Upper lobe of left lung (tissue), 6 donors: ENCODE data around the gene NOSTRIN. TPM values are rescaled to one million over a fixed set of nuclear protein-coding genes. Genes with fewer than 3 reads are reported as not detected.

ENCODE experiments used
- ATAC-seq, 2 donors: fragments of 200-7000 bp; cut with Tn5 transposase; one replicate each; pipeline ENCODE4 v1.9.1; 2022; ENCODE audit warnings: mild to moderate bottlenecking in 2 of 2, moderate library complexity in 2 of 2; ENCODE audit not compliant: low FRiP score in 2 of 2
- DNase-seq, 2 donors: peaks; one replicate each; pipeline ENCODE4 v3.0.0-alpha.2; 2019 to 2020
- H3K27ac ChIP-seq, 4 donors: fragments of 200-600 bp; sonication (generic); one replicate each; pipeline ENCODE4 v1.5.1; 2016 to 2019
- H3K27me3 ChIP-seq, 4 donors: fragments of 200-600 bp; sonication (generic); one replicate each; pipeline ENCODE4 v1.5.1; 2017 to 2019
- H3K36me3 ChIP-seq, 4 donors: fragments of 200-600 bp; sonication (generic); one replicate each; pipeline ENCODE4 v1.5.1; 2016 to 2019
- H3K4me1 ChIP-seq, 4 donors: fragments of 200-600 bp; sonication (generic); one replicate each; pipeline ENCODE4 v1.5.1; 2018 to 2019
- H3K4me3 ChIP-seq, 4 donors: fragments of 200-600 bp; sonication (generic); one replicate each; pipeline ENCODE4 v1.5.1; 2017 to 2019; ENCODE audit warnings: mild to moderate bottlenecking in 2 of 4, moderate library complexity in 1 of 4
- H3K9me3 ChIP-seq, 4 donors: fragments of 200-600 bp; sonication (generic); one replicate each; pipeline ENCODE4 v1.5.1; 2018 to 2019
- EP300 ChIP-seq, 4 donors: sonication (generic); formaldehyde crosslinking; IDR thresholded peaks; one replicate each; pipeline ENCODE4 v1.5.1; 2017; ENCODE audit warnings: antibody characterized with exemption in 4 of 4, control low read depth in 2 of 4
- POLR2A ChIP-seq, 4 donors: fragments of 450-650 bp; IDR thresholded peaks; one replicate each; pipeline ENCODE4 v1.5.1; 2016 to 2017; ENCODE audit warnings: antibody characterized with exemption in 4 of 4, mild to moderate bottlenecking in 2 of 4
- POLR2AphosphoS5 ChIP-seq, 2 donors: sonication (generic); formaldehyde crosslinking; IDR thresholded peaks; one replicate each; pipeline ENCODE4 v1.5.1; 2017; ENCODE audit warnings: antibody characterized with exemption in 2 of 2
- WGBS, 2 donors: methylation state at CpG; one replicate each; pipeline ENCODE4 v1.1.5; 2017 to 2018; 5-methylcytosine and 5-hydroxymethylcytosine counted together
- total RNA-seq, 6 donors: library from RNA; depleted of rRNA in 4 of 6; stranded (reverse); fragments of >200 nt in 4 of 6; gene quantifications; one replicate each; pipeline versions ENCODE4 v1.1.0 to v1.2.1, GENCODE V29; 2016 to 2021
- TF ChIP-seq, protein P1 (sequence below), 6 experiments: fragments of 450-650 bp in 4 of 6; fragments of 200-600 bp in 2 of 6; sonication (generic) in 2 of 6; IDR thresholded peaks; one replicate each; pipeline ENCODE4 v1.5.1; 2016 to 2019; ENCODE audit warnings: antibody characterized with exemption in 6 of 6
- donor health status: DM: no; HTN: no; CAD: no; lungs with moderate emphysema.
- donor health status: DM: no; HTN: yes; CAD: no; lungs with severe emphysema.

NOSTRIN gene
- total RNA-seq, 6 donors from 2014 or later = 33.5 to 110 (median 39.6) TPM

DNA sequence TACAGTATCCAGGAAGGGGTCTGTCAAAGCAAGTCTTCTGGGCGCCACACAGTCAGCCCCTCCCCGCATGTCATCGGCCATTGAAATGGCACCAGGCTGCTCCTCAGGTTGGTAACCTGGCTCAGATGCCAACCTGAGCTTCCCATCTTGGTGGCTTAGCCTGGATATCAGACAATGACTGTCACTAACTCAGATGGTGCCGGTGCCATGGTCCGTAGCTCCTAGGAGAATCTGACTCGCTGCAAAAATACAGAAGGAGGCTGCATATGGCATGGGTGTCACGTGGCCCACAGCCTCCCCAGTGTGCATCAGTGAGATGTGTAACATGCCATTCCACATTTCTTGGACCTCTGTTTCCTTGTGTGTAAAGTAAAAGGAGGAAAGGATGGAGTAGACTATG is 3.2 kb downstream of the NOSTRIN start:
- Histone ChIP-seq H3K4me3 (peak overlapping the region in 1 of 4 donors; percentile 45), H3K9me3 (no peaks in the 10 kb centered on the region), H3K36me3 (peaks cover 0 to 7% (median 0%) of the 10 kb centered on the region in 4 donors), H3K4me1 (peaks cover 0 to 9% (median 7%) of the 10 kb centered on the region in 4 donors), H3K27ac (peak overlapping the region in 3 of 4 donors; percentile 24 to 85 (median 36)), H3K27me3 (no peaks in the 10 kb centered on the region)
- no peak for DNase-seq
- WGBS, 2 donors = 72 to 87% methylated on average over 7 of the region's 7 CpGs
- no peak for ATAC-seq
- TF ChIP-seq, protein P1, sequence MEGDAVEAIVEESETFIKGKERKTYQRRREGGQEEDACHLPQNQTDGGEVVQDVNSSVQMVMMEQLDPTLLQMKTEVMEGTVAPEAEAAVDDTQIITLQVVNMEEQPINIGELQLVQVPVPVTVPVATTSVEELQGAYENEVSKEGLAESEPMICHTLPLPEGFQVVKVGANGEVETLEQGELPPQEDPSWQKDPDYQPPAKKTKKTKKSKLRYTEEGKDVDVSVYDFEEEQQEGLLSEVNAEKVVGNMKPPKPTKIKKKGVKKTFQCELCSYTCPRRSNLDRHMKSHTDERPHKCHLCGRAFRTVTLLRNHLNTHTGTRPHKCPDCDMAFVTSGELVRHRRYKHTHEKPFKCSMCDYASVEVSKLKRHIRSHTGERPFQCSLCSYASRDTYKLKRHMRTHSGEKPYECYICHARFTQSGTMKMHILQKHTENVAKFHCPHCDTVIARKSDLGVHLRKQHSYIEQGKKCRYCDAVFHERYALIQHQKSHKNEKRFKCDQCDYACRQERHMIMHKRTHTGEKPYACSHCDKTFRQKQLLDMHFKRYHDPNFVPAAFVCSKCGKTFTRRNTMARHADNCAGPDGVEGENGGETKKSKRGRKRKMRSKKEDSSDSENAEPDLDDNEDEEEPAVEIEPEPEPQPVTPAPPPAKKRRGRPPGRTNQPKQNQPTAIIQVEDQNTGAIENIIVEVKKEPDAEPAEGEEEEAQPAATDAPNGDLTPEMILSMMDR (IDR thresholded peaks at IDR 0.05) = no peak
- TF ChIP-seq EP300 (IDR thresholded peaks at IDR 0.05) (no peak), POLR2AphosphoS5 (IDR thresholded peaks at IDR 0.05) (no peak), POLR2A (IDR thresholded peaks at IDR 0.05) (no peak)

DNA sequence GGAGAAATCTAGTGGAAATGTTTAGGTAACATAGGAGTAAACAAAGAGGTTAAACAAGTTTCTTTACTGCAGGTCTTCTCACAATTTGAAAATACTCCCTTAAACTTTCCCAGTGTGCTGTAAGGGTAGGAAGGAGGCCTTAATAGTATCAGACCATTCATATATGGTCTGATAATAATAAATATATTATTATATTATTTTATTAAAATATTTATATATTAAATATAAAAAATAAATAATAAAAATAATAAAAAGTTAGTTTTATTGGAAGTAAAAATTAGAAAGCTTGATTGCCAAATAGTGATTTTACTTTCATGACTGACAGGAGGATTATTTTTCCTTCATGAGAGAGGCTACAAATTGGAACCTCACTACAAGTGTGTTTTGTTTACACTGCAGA is 7.1 kb downstream of the NOSTRIN start:
- ATAC-seq = no peak
- TF ChIP-seq POLR2AphosphoS5 (IDR thresholded peaks at IDR 0.05) = no peak
- no peak for TF ChIP-seq EP300 (IDR thresholded peaks at IDR 0.05)
- TF ChIP-seq, protein P1 (IDR thresholded peaks at IDR 0.05) = no peak
- no peak for TF ChIP-seq POLR2A (IDR thresholded peaks at IDR 0.05)
- Histone ChIP-seq H3K4me3 (no peak overlapping the region), H3K36me3 (peaks cover 0 to 19% (median 0%) of the 10 kb centered on the region in 4 donors), H3K27me3 (no peaks in the 10 kb centered on the region), H3K4me1 (peaks cover 0 to 4% (median 1%) of the 10 kb centered on the region in 4 donors), H3K9me3 (no peaks in the 10 kb centered on the region), H3K27ac (peak overlapping the region in 1 of 4 donors; percentile 57)
- DNase-seq = no peak

DNA sequence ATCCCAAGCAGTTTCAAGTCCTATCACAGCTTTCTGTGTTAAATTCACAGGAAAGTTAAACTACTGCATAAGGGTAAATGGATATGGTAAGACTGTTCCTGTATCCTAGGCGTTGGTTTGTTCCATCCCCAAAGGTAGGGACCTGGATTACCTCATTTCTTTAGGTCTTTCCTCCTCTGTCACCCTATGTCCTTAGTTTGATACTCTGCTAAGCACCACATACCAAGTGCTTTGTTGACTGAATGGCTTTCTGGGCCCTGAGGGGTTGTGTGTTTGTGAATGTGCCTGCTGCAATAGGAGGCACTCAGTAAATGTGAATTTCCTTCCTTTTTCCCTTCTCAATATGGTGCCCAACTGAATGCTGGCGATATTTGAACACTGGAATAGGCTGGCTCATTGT is 7.8 kb downstream of the NOSTRIN start:
- WGBS, 2 donors = 90 to 91% methylated on average over 2 of the region's 2 CpGs
- TF ChIP-seq POLR2AphosphoS5 (IDR thresholded peaks at IDR 0.05) (no peak), POLR2A (IDR thresholded peaks at IDR 0.05) (no peak), EP300 (IDR thresholded peaks at IDR 0.05) (no peak)
- TF ChIP-seq, protein P1 (IDR thresholded peaks at IDR 0.05) = no peak
- ATAC-seq (no peak), DNase-seq (no peak)
- Histone ChIP-seq H3K36me3 (peaks cover 0 to 19% (median 0%) of the 10 kb centered on the region in 4 donors), H3K27ac (peak overlapping the region in 1 of 4 donors; percentile 46), H3K9me3 (no peaks in the 10 kb centered on the region), H3K4me3 (no peak overlapping the region), H3K4me1 (peaks cover 0 to 7% (median 2%) of the 10 kb centered on the region in 4 donors), H3K27me3 (no peaks in the 10 kb centered on the region)

DNA sequence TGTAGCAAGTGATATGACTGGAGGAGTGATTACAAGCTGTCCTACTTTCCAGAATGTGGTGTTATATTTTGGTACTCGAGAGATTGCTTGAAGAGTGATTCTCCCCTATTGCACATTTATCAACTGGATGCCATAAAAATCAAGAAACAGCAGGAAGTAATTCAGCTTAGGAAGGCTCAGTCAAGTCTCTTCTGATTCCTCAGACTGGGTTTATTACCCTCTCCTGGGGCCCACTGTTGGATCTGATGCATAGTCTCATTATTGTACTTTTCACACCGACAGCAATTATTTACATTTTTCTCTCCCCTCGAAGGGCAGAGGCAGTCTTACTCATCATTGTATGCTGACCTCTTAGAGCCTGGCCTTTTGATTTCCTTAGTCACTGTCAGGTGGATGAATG is 9.3 kb downstream of the NOSTRIN start:
- H3K27ac ChIP-seq = no peak overlapping the region
- H3K9me3 ChIP-seq = no peaks in the 10 kb centered on the region
- ATAC-seq = no peak
- DNase-seq = no peak
- no peaks in the 10 kb centered on the region for H3K27me3 ChIP-seq
- TF ChIP-seq POLR2A (IDR thresholded peaks at IDR 0.05) = no peak
- TF ChIP-seq, protein P1 (IDR thresholded peaks at IDR 0.05) = no peak
- TF ChIP-seq POLR2AphosphoS5 (IDR thresholded peaks at IDR 0.05) = no peak
- TF ChIP-seq EP300 (IDR thresholded peaks at IDR 0.05) = no peak
- WGBS, 2 donors = 44 to 73% methylated on average over 3 of the region's 3 CpGs
- H3K4me1 ChIP-seq = peaks cover 0 to 9% (median 3%) of the 10 kb centered on the region in 4 donors
- H3K36me3 ChIP-seq = peaks cover 0 to 19% (median 0%) of the 10 kb centered on the region in 4 donors
- no peak overlapping the region for H3K4me3 ChIP-seq

DNA sequence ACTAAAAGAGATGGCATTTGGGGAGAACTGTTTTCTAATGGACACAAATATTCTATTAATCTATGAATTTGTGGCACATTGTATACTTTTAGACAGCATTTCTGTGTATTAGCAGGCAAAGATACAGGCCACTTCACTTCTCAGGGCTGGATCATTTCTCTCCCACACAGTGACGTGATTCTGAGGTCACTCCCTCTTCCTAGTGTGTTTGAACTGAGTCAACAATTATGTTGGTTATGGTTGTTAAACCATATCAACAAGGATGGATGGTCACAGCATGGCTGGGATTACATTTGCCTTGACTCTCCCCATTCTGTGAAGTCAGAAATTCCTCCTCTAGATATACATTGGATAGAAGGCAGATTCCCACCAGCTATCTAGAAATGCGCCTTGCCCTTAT is 11.6 kb downstream of the NOSTRIN start:
- DNase-seq (no peak), ATAC-seq (no peak)
- H3K36me3 ChIP-seq = peaks cover 0 to 12% (median 0%) of the 10 kb centered on the region in 4 donors
- no peaks in the 10 kb centered on the region for H3K9me3 ChIP-seq
- peak overlapping the region in 1 of 4 donors; percentile 23 for H3K27ac ChIP-seq
- peaks cover 0 to 9% (median 4%) of the 10 kb centered on the region in 4 donors for H3K4me1 ChIP-seq
- no peaks in the 10 kb centered on the region for H3K27me3 ChIP-seq
- no peak for TF ChIP-seq POLR2AphosphoS5 (IDR thresholded peaks at IDR 0.05)
- TF ChIP-seq EP300 (IDR thresholded peaks at IDR 0.05) = no peak
- TF ChIP-seq, protein P1 (IDR thresholded peaks at IDR 0.05) = no peak
- TF ChIP-seq POLR2A (IDR thresholded peaks at IDR 0.05) = no peak
- H3K4me3 ChIP-seq = no peak overlapping the region
- WGBS, 2 donors = 66 to 81% methylated on average over 2 of the region's 2 CpGs
